Large intestine (tissue), 3 donors: ENCODE data around the gene CPLANE2. TPM values are rescaled to one million over a fixed set of nuclear protein-coding genes. Genes with fewer than 3 reads are reported as not detected.
A peak's percentile ranks its signal among the peaks of the same experiment; 100 is the strongest.
"Not testable (repeated sequence)": the region's sequence is repeated elsewhere in the genome, so short reads cannot be mapped to it uniquely, and the experiment has no call there.

Experiments
- DNase-seq, 2 donors: peaks; one replicate each; pipeline versions ENCODE4 v3.0.0 to v3.0.0-alpha.2; 2013
- H3K27ac ChIP-seq: one replicate; pipeline ENCODE4 v1.5.1; 2013; ENCODE audit warnings: low read length
- H3K27me3 ChIP-seq: 2 replicates; pipeline ENCODE4 v1.6.1; 2013; ENCODE audit warnings: low read length; ENCODE audit not compliant: control insufficient read depth, insufficient read depth
- H3K36me3 ChIP-seq: 2 replicates; pipeline ENCODE4 v1.6.1; 2013; ENCODE audit warnings: low read length; ENCODE audit not compliant: control insufficient read depth, insufficient read depth
- H3K4me1 ChIP-seq: one replicate; pipeline ENCODE4 v1.6.1; 2013; ENCODE audit warnings: low read length; ENCODE audit not compliant: control insufficient read depth, insufficient read depth
- H3K4me3 ChIP-seq: one replicate; pipeline ENCODE4 v1.5.1; 2013; ENCODE audit warnings: low read length
- H3K9me3 ChIP-seq: one replicate; pipeline ENCODE4 v1.6.1; 2013; ENCODE audit warnings: mild to moderate bottlenecking, low read depth, low read length, moderate library complexity; ENCODE audit not compliant: control insufficient read depth
- WGBS: methylation state at CpG from one replicate; pipeline ENCODE4 v1.1.5; 2013; ENCODE audit warnings: low lambda C conversion rate; ENCODE audit not compliant: insufficient coverage; 5-methylcytosine and 5-hydroxymethylcytosine counted together
- polyA plus RNA-seq: library from polyadenylated mRNA; unstranded; fragments of 120-200 nt; gene quantifications from one replicate; pipeline ENCODE4 v1.2.1, GENCODE V29; 2013

CPLANE2 gene
- polyA plus RNA-seq, 1 donor: 6.2 TPM

GRCh38 chr1:16217061-16217785, 19.8 kb downstream of the CPLANE2 start:
- H3K4me3 ChIP-seq: peak overlapping the region; percentile 51
- H3K4me1 ChIP-seq: peaks cover 34% of the 10 kb centered on the region
- WGBS: no CpG with 5 or more reads among the region's 46 CpGs
- H3K27ac ChIP-seq: peak overlapping the region; percentile 72
- no peaks in the 10 kb centered on the region for H3K9me3 ChIP-seq
- no peaks in the 10 kb centered on the region for H3K36me3 ChIP-seq
- peak; percentile 97 to 98 for DNase-seq
- H3K27me3 ChIP-seq: no peaks in the 10 kb centered on the region

GRCh38 chr1:16215882-16216753, 20.9 kb downstream of the CPLANE2 start:
- H3K4me3 ChIP-seq: peak overlapping the region; percentile 51
- H3K4me1 ChIP-seq: peaks cover 34% of the 10 kb centered on the region
- no CpG with 5 or more reads among the region's 33 CpGs for WGBS

GRCh38 chr1:16215240-16215639, 21.7 kb downstream of the CPLANE2 start:
- H3K9me3 ChIP-seq, DNase-seq, H3K4me3 ChIP-seq, H3K36me3 ChIP-seq, H3K27ac ChIP-seq, H3K27me3 ChIP-seq: not testable (repeated sequence)
- peaks cover 33% of the 10 kb centered on the region for H3K4me1 ChIP-seq
- 100% methylated on average over 1 of the region's 14 CpGs for WGBS

More at GRCh38 chr1:16215882-16216753, 20.9 kb downstream of the CPLANE2 start:
- peak overlapping the region; percentile 72 for H3K27ac ChIP-seq
- no peaks in the 10 kb centered on the region for H3K27me3 ChIP-seq
- no peaks in the 10 kb centered on the region for H3K9me3 ChIP-seq
- peak; percentile 91 to 92 for DNase-seq
- no peaks in the 10 kb centered on the region for H3K36me3 ChIP-seq

- not testable (repeated sequence) for H3K4me3 ChIP-seq, DNase-seq, H3K27ac ChIP-seq, H3K9me3 ChIP-seq, H3K27me3 ChIP-seq, H3K36me3 ChIP-seq
- H3K4me1 ChIP-seq: peaks cover 32% of the 10 kb centered on the region
- WGBS: no CpG with 5 or more reads among the region's 3 CpGs
Observed at GRCh38 chr1:16213544-16213943, 23.4 kb downstream of the CPLANE2 start.

GRCh38 chr1:16213013-16213412, 24.0 kb downstream of the CPLANE2 start:
- H3K4me3 ChIP-seq: no peak overlapping the region
- WGBS: 60% methylated on average over 1 of the region's 3 CpGs
- H3K27me3 ChIP-seq: no peaks in the 10 kb centered on the region
- no peak overlapping the region for H3K27ac ChIP-seq
- no peak for DNase-seq
- no peaks in the 10 kb centered on the region for H3K36me3 ChIP-seq
- peaks cover 29% of the 10 kb centered on the region for H3K4me1 ChIP-seq
- no peaks in the 10 kb centered on the region for H3K9me3 ChIP-seq

- Histone ChIP-seq H3K36me3 (no peaks in the 10 kb centered on the region), H3K27me3 (no peaks in the 10 kb centered on the region), H3K4me1 (peaks cover 27% of the 10 kb centered on the region), H3K27ac (peak within 1 kb of the TSS; percentile 16), H3K4me3 (peak within 1 kb of the TSS; percentile 47), H3K9me3 (no peaks in the 10 kb centered on the region)
- WGBS: no CpG with 5 or more reads among the region's 14 CpGs
- peak; percentile 78 to 87 for DNase-seq
Observed at GRCh38 chr1:16212251-16212961, 24.6 kb downstream of the CPLANE2 start, which contains the start of gene ARHGEF19. Gene ARHGEF19 (minus strand): TSS chr1:16212652. CDS start chr1:16209054, 3,598 bp downstream.

GRCh38 chr1:16211824-16212223, 25.2 kb downstream of the CPLANE2 start:
- Histone ChIP-seq H3K4me1 (peaks cover 27% of the 10 kb centered on the region), H3K36me3 (no peaks in the 10 kb centered on the region), H3K27ac (no peak overlapping the region), H3K4me3 (peak overlapping the region; percentile 47), H3K9me3 (no peaks in the 10 kb centered on the region), H3K27me3 (no peaks in the 10 kb centered on the region)
- no CpG with 5 or more reads among the region's 6 CpGs for WGBS
- no peak for DNase-seq

GRCh38 chr1:16210581-16210980, 26.4 kb downstream of the CPLANE2 start:
- Histone ChIP-seq H3K27ac (no peak overlapping the region), H3K36me3 (no peaks in the 10 kb centered on the region), H3K4me1 (peaks cover 20% of the 10 kb centered on the region), H3K27me3 (no peaks in the 10 kb centered on the region), H3K9me3 (no peaks in the 10 kb centered on the region), H3K4me3 (no peak overlapping the region)
- WGBS: no CpG with 5 or more reads among the region's 4 CpGs
- DNase-seq: no peak

- no peaks in the 10 kb centered on the region for H3K27me3 ChIP-seq
- H3K36me3 ChIP-seq: no peaks in the 10 kb centered on the region
- H3K4me3 ChIP-seq: no peak overlapping the region
- peaks cover 20% of the 10 kb centered on the region for H3K4me1 ChIP-seq
- H3K9me3 ChIP-seq: no peaks in the 10 kb centered on the region
- no CpG with 5 or more reads among the region's 11 CpGs for WGBS
- no peak overlapping the region for H3K27ac ChIP-seq
- no peak for DNase-seq
Observed at GRCh38 chr1:16209847-16210407, 27.1 kb downstream of the CPLANE2 start.
